ENCODE data around the gene KDM4C. TPM values are rescaled to one million over a fixed set of nuclear protein-coding genes. Genes with fewer than 3 reads are reported as not detected.
"Not testable (repeated sequence)": the region's sequence is repeated elsewhere in the genome, so short reads cannot be mapped to it uniquely, and the experiment has no call there.

KDM4C gene
- total RNA-seq, 1 experiment from 2014 or later: 4.8 TPM

DNA sequence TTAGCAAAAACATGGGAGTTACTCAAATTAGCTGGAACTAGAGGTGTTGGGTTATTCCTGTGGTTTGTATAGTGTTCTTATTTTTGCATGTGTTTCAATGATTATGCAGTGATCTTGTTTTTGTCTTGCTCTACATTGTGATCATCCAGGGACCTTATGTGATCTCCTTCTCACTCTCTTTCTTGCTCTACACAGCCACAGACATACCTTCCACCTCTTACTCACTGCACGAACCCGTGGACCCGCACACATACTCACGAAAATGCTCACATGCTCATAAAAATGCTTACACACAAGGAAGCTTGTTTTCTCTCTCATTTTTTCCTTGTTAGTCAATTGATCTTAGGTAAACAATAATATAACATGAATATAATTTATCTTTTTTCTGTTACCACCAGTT lies 187.1 kb downstream of the KDM4C start:
- intact Hi-C loops (cut with micrococcal nuclease; ENCODE audit: unreplicated experiment): loop anchor here (5.0 kb wide), 1 partner anchor 422 kb away; no protein-coding TSS in a partner anchor
- POLR2A ChIA-PET (ENCODE audit: low non-redundant PET): no interaction called here
- CTCF ChIA-PET: interaction anchor here (0.7 kb wide), 1 partner anchor 16 kb away, joined by 5 read pairs; no protein-coding TSS in a partner anchor
- BruUV-seq (replicated peaks): no TSS peak
- no peak for DNase-seq (ENCODE audit: low spot score)
- Histone ChIP-seq H3K4me3 (ENCODE audit: low read depth, low read length, poor library complexity, severe bottlenecking) (no peak overlapping the region), H3K27me3 (replicated peaks; ENCODE audit: insufficient read depth, low read depth, low read length, poor library complexity) (no peaks in the 10 kb centered on the region), H3K9me3 (ENCODE audit: low read depth, low read length, poor library complexity, severe bottlenecking) (no peaks in the 10 kb centered on the region), H3K27ac (ENCODE audit: low read depth, low read length, poor library complexity, severe bottlenecking) (no peak overlapping the region), H3K4me1 (ENCODE audit: insufficient read depth, low read length, poor library complexity, severe bottlenecking) (peaks cover 32% of the 10 kb centered on the region), H3K36me3 (ENCODE audit: insufficient read depth, low read length, poor library complexity, severe bottlenecking) (no peaks in the 10 kb centered on the region)
- no peak for TF ChIP-seq EZH2 (IDR thresholded peaks at IDR 0.05; ENCODE audit: borderline replicate concordance, low read depth, low read length, poor library complexity, severe bottlenecking)
- no peak for TF ChIP-seq CTCF (conservative IDR thresholded peaks at IDR 0.05; ENCODE audit: low read depth, low read length)

DNA sequence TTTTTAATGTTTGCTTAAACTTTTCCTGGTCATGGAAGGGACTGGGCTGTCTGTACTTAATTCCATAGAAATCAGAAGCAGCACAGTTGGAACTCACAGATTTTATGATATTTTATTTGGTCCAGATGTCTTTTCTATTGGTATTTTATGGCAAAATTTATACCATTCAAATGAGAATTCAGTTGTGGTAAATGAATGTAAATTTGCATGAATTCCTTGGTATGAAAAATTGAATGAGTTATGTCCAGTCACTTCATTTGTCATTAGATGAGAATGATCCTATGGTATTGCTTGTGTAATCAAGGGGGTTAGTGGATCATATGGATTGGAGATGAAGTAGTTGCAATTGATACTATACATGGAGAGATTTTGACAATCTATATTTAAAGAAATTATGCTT lies 188.0 kb downstream of the KDM4C start:
- TF ChIP-seq CTCF (conservative IDR thresholded peaks at IDR 0.05; ENCODE audit: low read depth, low read length) (no peak), EZH2 (IDR thresholded peaks at IDR 0.05; ENCODE audit: borderline replicate concordance, low read depth, low read length, poor library complexity, severe bottlenecking) (no peak)
- ChIA-PET POLR2A (ENCODE audit: low non-redundant PET) (no interaction called here), CTCF (no interaction called here)
- no peak overlapping the region for H3K4me3 ChIP-seq (ENCODE audit: low read depth, low read length, poor library complexity, severe bottlenecking)
- no peaks in the 10 kb centered on the region for H3K9me3 ChIP-seq (ENCODE audit: low read depth, low read length, poor library complexity, severe bottlenecking)
- no peaks in the 10 kb centered on the region for H3K36me3 ChIP-seq (ENCODE audit: insufficient read depth, low read length, poor library complexity, severe bottlenecking)
- no TSS peak for BruUV-seq (replicated peaks)
- peaks cover 32% of the 10 kb centered on the region for H3K4me1 ChIP-seq (ENCODE audit: insufficient read depth, low read length, poor library complexity, severe bottlenecking)
- DNase-seq (ENCODE audit: low spot score): no peak
- intact Hi-C loops (cut with micrococcal nuclease; ENCODE audit: unreplicated experiment): no loop called here
- H3K27ac ChIP-seq (ENCODE audit: low read depth, low read length, poor library complexity, severe bottlenecking): no peak overlapping the region
- no peaks in the 10 kb centered on the region for H3K27me3 ChIP-seq (replicated peaks; ENCODE audit: insufficient read depth, low read depth, low read length, poor library complexity)

GRCh38 chr9:6946583-6947166 lies 188.9 kb downstream of the KDM4C start:
- no peaks in the 10 kb centered on the region for H3K27me3 ChIP-seq (replicated peaks; ENCODE audit: insufficient read depth, low read depth, low read length, poor library complexity)
- no peak for TF ChIP-seq CTCF (conservative IDR thresholded peaks at IDR 0.05; ENCODE audit: low read depth, low read length)
- no peak for TF ChIP-seq EZH2 (IDR thresholded peaks at IDR 0.05; ENCODE audit: borderline replicate concordance, low read depth, low read length, poor library complexity, severe bottlenecking)
- no TSS peak for BruUV-seq (replicated peaks)
- no peak overlapping the region for H3K27ac ChIP-seq (ENCODE audit: low read depth, low read length, poor library complexity, severe bottlenecking)
- intact Hi-C loops (cut with micrococcal nuclease; ENCODE audit: unreplicated experiment): no loop called here
- no peak for DNase-seq (ENCODE audit: low spot score)
- H3K4me3 ChIP-seq (ENCODE audit: low read depth, low read length, poor library complexity, severe bottlenecking): no peak overlapping the region
- ChIA-PET CTCF (no interaction called here), POLR2A (ENCODE audit: low non-redundant PET) (no interaction called here)
- no peaks in the 10 kb centered on the region for H3K9me3 ChIP-seq (ENCODE audit: low read depth, low read length, poor library complexity, severe bottlenecking)
- H3K4me1 ChIP-seq (ENCODE audit: insufficient read depth, low read length, poor library complexity, severe bottlenecking): peaks cover 32% of the 10 kb centered on the region
- no peaks in the 10 kb centered on the region for H3K36me3 ChIP-seq (ENCODE audit: insufficient read depth, low read length, poor library complexity, severe bottlenecking)

GRCh38 chr9:6948921-6949320 lies 191.1 kb downstream of the KDM4C start:
- DNase-seq (ENCODE audit: low spot score); CTCF ChIA-PET; POLR2A ChIA-PET (ENCODE audit: low non-redundant PET); H3K36me3 ChIP-seq (ENCODE audit: insufficient read depth, low read length, poor library complexity, severe bottlenecking); H3K27ac ChIP-seq (ENCODE audit: low read depth, low read length, poor library complexity, severe bottlenecking); H3K9me3 ChIP-seq (ENCODE audit: low read depth, low read length, poor library complexity, severe bottlenecking); H3K27me3 ChIP-seq (replicated peaks; ENCODE audit: insufficient read depth, low read depth, low read length, poor library complexity); BruUV-seq (replicated peaks); intact Hi-C loops (cut with micrococcal nuclease; ENCODE audit: unreplicated experiment); H3K4me3 ChIP-seq (ENCODE audit: low read depth, low read length, poor library complexity, severe bottlenecking): not testable (repeated sequence)
- H3K4me1 ChIP-seq (ENCODE audit: insufficient read depth, low read length, poor library complexity, severe bottlenecking): peaks cover 26% of the 10 kb centered on the region
